Chondrocyte (in vitro differentiated cells): ENCODE results near the gene ELL2. TPM values are rescaled to one million over a fixed set of nuclear protein-coding genes. Genes with fewer than 3 reads are reported as not detected.

Experiments used
- DNase-seq: peaks from one replicate; pipeline ENCODE4 v3.0.0; 2021; ENCODE audit warnings: mixed read lengths, low spot score
- H3K27ac Mint-ChIP-seq: one replicate; pipeline ENCODE4 v1.8.0; 2021; ENCODE audit warnings: mild to moderate bottlenecking, moderate library complexity, mixed read lengths; ENCODE audit not compliant: unreplicated experiment
- H3K27me3 Mint-ChIP-seq: 2 replicates; pipeline ENCODE4 v1.8.0; 2021; ENCODE audit warnings: low read depth, mixed read lengths
- H3K36me3 Mint-ChIP-seq: 2 replicates; pipeline ENCODE4 v1.8.0; 2021; ENCODE audit warnings: low read depth, mixed read lengths
- H3K4me1 Mint-ChIP-seq: 2 replicates; pipeline ENCODE4 v1.8.0; 2021; ENCODE audit warnings: low read depth, mild to moderate bottlenecking, mixed read lengths
- H3K4me3 Mint-ChIP-seq: one replicate; pipeline ENCODE4 v1.8.0; 2021; ENCODE audit warnings: mild to moderate bottlenecking, moderate library complexity, mixed read lengths; ENCODE audit not compliant: unreplicated experiment
- H3K9me3 Mint-ChIP-seq: 2 replicates; pipeline ENCODE4 v1.8.0; 2021; ENCODE audit warnings: low read depth, mixed read lengths
- total RNA-seq: library from RNA; stranded (reverse); gene quantifications from 3 replicates; pipeline ENCODE4 v1.2.1, GENCODE V29; 2021
- TF ChIP-seq, protein P1 (sequence below): fragments of 200-600 bp; sonication (generic); IDR thresholded peaks from 2 replicates; pipeline ENCODE4 v1.5.0; 2021; ENCODE audit warnings: antibody characterized with exemption, mild to moderate bottlenecking, moderate library complexity

The ELL2 gene
- total RNA-seq, 1 donor from 2014 or later: 51.7 TPM

DNA sequence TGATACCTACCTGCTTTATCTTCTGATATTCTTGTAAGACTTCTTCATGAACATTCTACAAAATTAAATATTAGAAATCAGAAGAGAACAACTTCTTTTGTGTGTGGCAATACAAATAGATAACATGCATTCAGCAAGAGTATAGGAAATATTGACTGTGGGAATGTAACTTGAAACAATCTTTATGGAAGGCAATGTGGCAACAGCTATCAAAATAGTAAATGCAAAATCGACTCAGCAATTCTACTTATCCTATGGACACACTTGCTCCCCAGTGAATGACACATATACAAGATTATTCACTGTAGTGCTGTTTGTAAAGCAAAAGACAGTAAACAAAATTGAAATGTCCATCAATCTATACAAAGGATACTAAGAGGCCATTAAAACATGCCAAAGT, 72.6 kb downstream of the ELL2 start:
- no peak overlapping the region for H3K27ac Mint-ChIP-seq
- no peak overlapping the region for H3K4me3 Mint-ChIP-seq
- H3K27me3 Mint-ChIP-seq: no peaks in the 10 kb centered on the region
- peaks cover 29% of the 10 kb centered on the region for H3K36me3 Mint-ChIP-seq
- no peaks in the 10 kb centered on the region for H3K4me1 Mint-ChIP-seq
- TF ChIP-seq, protein P1, sequence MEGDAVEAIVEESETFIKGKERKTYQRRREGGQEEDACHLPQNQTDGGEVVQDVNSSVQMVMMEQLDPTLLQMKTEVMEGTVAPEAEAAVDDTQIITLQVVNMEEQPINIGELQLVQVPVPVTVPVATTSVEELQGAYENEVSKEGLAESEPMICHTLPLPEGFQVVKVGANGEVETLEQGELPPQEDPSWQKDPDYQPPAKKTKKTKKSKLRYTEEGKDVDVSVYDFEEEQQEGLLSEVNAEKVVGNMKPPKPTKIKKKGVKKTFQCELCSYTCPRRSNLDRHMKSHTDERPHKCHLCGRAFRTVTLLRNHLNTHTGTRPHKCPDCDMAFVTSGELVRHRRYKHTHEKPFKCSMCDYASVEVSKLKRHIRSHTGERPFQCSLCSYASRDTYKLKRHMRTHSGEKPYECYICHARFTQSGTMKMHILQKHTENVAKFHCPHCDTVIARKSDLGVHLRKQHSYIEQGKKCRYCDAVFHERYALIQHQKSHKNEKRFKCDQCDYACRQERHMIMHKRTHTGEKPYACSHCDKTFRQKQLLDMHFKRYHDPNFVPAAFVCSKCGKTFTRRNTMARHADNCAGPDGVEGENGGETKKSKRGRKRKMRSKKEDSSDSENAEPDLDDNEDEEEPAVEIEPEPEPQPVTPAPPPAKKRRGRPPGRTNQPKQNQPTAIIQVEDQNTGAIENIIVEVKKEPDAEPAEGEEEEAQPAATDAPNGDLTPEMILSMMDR: no peak
- H3K9me3 Mint-ChIP-seq: no peaks in the 10 kb centered on the region
- DNase-seq: no peak

DNA sequence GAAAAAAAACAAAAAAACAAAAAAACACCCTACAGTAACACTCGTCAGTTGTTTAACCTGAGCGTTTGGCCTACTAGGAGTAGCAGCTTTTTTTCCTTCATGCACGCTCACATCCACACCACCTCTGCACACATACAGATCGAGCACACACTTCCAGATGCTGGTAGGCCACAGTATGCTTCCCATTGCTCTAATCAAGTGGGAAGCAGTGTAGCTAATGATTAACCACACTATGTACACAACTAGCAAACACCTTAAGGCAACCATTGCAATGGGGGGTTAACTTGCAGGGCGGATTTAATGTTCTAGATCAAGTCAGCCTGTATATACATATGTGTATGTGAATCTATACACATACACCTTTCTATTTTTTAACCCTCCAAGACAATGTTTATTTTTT, 73.7 kb downstream of the ELL2 start:
- Mint-ChIP-seq H3K27ac (no peak overlapping the region), H3K9me3 (no peaks in the 10 kb centered on the region), H3K36me3 (peaks cover 32% of the 10 kb centered on the region), H3K27me3 (no peaks in the 10 kb centered on the region), H3K4me1 (no peaks in the 10 kb centered on the region), H3K4me3 (no peak overlapping the region)
- TF ChIP-seq, protein P1: no peak
- no peak for DNase-seq

DNA sequence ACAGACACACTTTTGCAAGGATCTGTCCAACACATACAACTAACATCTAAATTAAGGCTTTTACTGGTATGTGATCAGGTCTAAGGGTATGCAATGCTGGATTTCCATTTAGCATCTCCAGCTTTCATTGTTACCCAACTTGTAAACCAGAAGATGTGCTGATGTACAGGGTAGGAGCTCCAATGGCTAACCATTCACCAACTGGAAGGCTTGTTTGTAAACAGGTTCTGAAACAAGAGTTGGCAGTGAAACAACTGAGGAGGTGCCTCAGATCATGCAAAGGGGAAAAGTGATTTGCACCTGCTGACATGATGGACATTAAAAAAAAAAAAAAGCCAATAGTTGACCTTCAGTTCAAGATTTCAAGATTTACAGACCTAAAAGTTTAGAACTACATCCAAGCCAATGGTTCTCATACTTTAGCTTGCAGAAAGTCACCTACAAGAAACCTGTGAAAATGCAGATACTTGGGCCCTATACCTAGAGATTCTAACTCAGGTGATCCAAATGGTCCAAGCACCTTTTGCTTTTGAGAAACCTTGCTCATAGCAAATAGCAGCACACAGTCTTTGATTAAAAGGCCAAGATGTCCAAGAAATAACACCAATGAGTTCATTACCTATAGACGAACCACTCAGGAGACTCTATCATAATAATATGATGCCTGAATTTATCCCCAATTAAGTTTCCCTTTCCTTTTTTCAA, 75.2 kb downstream of the ELL2 start:
- TF ChIP-seq, protein P1: no peak
- H3K4me3 Mint-ChIP-seq: no peak overlapping the region
- H3K27me3 Mint-ChIP-seq: no peaks in the 10 kb centered on the region
- no peak for DNase-seq
- H3K36me3 Mint-ChIP-seq: peaks cover 30% of the 10 kb centered on the region
- no peak overlapping the region for H3K27ac Mint-ChIP-seq
- H3K4me1 Mint-ChIP-seq: no peaks in the 10 kb centered on the region
- H3K9me3 Mint-ChIP-seq: no peaks in the 10 kb centered on the region

DNA sequence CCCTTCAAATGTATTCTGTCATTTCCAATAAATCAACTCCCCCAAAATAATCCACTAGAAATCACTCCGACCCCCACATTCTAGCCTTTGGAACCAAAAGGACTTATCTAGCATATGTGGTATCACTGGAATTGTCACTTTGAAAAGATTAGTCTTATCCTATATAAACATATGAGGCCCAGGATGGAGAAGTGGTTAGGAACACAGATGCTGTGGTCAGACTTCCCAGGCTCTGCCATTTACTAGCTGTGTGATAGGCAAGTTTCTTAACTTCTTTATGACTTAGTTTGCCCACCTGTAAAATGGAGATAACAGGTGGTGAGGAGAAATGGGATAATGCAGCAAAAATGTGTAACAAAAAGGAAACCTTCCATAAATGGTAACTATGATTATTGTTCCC, 77.1 kb downstream of the ELL2 start:
- H3K27ac Mint-ChIP-seq: no peak overlapping the region
- TF ChIP-seq, protein P1: no peak
- DNase-seq: no peak
- H3K4me1 Mint-ChIP-seq: peaks cover 1% of the 10 kb centered on the region
- H3K9me3 Mint-ChIP-seq: no peaks in the 10 kb centered on the region
- no peaks in the 10 kb centered on the region for H3K27me3 Mint-ChIP-seq
- H3K36me3 Mint-ChIP-seq: peaks cover 19% of the 10 kb centered on the region
- H3K4me3 Mint-ChIP-seq: no peak overlapping the region

DNA sequence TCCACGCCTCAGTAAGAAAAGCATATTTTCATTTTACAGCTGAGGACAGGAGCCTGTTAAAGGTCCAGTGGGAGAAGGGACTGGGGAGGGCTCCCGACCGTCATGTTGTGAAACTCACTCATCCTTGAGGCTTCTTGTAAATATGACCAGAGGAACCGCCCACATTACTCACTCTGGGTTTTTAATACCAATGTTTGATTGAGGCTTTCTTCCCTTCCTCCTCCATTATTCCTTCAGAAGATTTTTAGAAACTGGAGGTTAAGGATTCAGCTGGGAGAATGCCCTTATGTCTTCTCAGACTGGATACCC, 77.7 kb downstream of the ELL2 start:
- Mint-ChIP-seq H3K27me3 (no peaks in the 10 kb centered on the region), H3K27ac (no peak overlapping the region), H3K4me3 (no peak overlapping the region), H3K9me3 (no peaks in the 10 kb centered on the region), H3K4me1 (peaks cover 7% of the 10 kb centered on the region), H3K36me3 (peaks cover 16% of the 10 kb centered on the region)
- TF ChIP-seq, protein P1: no peak
- DNase-seq: no peak
